ENCODE data around the gene PER2.

PER2 gene

GRCh38 chr2:238256594-238257104 lies 31.8 kb downstream of the PER2 start:
- DNase-seq: peak; percentile 94
- H3K4me1 ChIP-seq: peaks cover 16% of the 10 kb centered on the region

GRCh38 chr2:238256111-238256510 lies 32.3 kb downstream of the PER2 start:
- no peak overlapping the region for H3K4me3 ChIP-seq (ENCODE audit: low read depth, low read length)
- no peak for DNase-seq
- H3K4me1 ChIP-seq: peaks cover 13% of the 10 kb centered on the region
- no peak for TF ChIP-seq CTCF (IDR thresholded peaks at IDR 0.05; ENCODE audit: low read depth, low read length)
- no peaks in the 10 kb centered on the region for H3K9me3 ChIP-seq
- H3K27me3 ChIP-seq: no peaks in the 10 kb centered on the region
- H3K36me3 ChIP-seq: peaks cover 39% of the 10 kb centered on the region

More at GRCh38 chr2:238256594-238257104, 31.8 kb downstream of the PER2 start:
- TF ChIP-seq CTCF (IDR thresholded peaks at IDR 0.05; ENCODE audit: low read depth, low read length): peak; percentile 98
- H3K36me3 ChIP-seq: peaks cover 39% of the 10 kb centered on the region
- H3K9me3 ChIP-seq: no peaks in the 10 kb centered on the region
- no peak overlapping the region for H3K4me3 ChIP-seq (ENCODE audit: low read depth, low read length)
- no peaks in the 10 kb centered on the region for H3K27me3 ChIP-seq

GRCh38 chr2:238255636-238256035 lies 32.8 kb downstream of the PER2 start:
- DNase-seq: no peak
- Histone ChIP-seq H3K4me3 (ENCODE audit: low read depth, low read length) (no peak overlapping the region), H3K36me3 (peaks cover 39% of the 10 kb centered on the region), H3K27me3 (no peaks in the 10 kb centered on the region), H3K4me1 (peaks cover 10% of the 10 kb centered on the region), H3K9me3 (no peaks in the 10 kb centered on the region)
- TF ChIP-seq CTCF (IDR thresholded peaks at IDR 0.05; ENCODE audit: low read depth, low read length): no peak

GRCh38 chr2:238255151-238255551 lies 33.3 kb downstream of the PER2 start:
- H3K36me3 ChIP-seq: peaks cover 39% of the 10 kb centered on the region
- H3K27me3 ChIP-seq: no peaks in the 10 kb centered on the region
- no peaks in the 10 kb centered on the region for H3K9me3 ChIP-seq
- no peak for DNase-seq
- H3K4me1 ChIP-seq: peaks cover 7% of the 10 kb centered on the region
- no peak for TF ChIP-seq CTCF (IDR thresholded peaks at IDR 0.05; ENCODE audit: low read depth, low read length)
- no peak overlapping the region for H3K4me3 ChIP-seq (ENCODE audit: low read depth, low read length)

GRCh38 chr2:238254095-238254723 lies 34.2 kb downstream of the PER2 start:
- Histone ChIP-seq H3K4me3 (ENCODE audit: low read depth, low read length) (no peak overlapping the region), H3K9me3 (no peaks in the 10 kb centered on the region), H3K36me3 (peaks cover 41% of the 10 kb centered on the region), H3K27me3 (no peaks in the 10 kb centered on the region), H3K4me1 (peaks cover 7% of the 10 kb centered on the region)
- TF ChIP-seq CTCF (IDR thresholded peaks at IDR 0.05; ENCODE audit: low read depth, low read length): no peak
- no peak for DNase-seq

Measured in BE2C (cell line).